Activated CD8-positive, alpha-beta memory T cell treated with anti-CD3 and anti-CD28 coated beads, Interleukin-2, amount 50 U/mL, for 24 hours (primary cell): ENCODE data around the gene MAP4K1.
"Not testable (repeated sequence)": the region's sequence is repeated elsewhere in the genome, so short reads cannot be mapped to it uniquely, and the experiment has no call there.

Experiments
- DNase-seq: peaks from one replicate; pipeline ENCODE4 v3.0.0-alpha.2; 2020; ENCODE audit errors: extremely low read depth

MAP4K1 gene

DNA sequence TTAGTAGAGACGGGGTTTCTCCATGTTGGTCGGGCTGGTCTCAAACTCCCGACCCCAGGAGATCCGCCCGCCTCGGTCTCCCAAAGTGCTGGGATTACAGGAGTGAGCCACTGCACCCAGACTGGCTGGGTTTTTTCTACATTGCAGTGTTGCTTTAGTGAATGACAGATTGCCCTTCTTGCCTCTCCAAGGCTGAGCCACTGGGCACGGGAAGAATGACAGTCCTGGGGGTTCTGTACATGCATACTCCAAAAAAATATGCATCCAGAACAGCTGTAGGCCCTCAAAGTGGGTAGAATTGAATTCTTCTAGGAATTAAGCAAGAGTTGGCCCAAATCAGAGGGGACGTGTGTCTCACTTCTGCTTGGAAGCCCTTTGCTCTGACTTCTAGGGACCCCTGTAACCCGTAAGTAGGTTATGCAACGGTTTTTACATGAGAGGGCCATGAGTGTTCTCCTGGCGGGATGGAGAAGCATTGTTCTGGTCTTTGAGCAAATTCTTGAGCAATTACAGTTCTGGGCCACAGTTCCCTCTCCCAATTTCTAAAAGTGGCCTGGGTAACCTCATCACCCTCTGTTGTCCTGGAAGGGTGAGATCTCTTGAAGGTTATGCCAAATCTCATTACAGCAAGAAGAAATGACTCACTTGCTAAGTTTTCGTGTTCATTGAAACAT, 33.3 kb upstream of the MAP4K1 start:
- no peak for DNase-seq

DNA sequence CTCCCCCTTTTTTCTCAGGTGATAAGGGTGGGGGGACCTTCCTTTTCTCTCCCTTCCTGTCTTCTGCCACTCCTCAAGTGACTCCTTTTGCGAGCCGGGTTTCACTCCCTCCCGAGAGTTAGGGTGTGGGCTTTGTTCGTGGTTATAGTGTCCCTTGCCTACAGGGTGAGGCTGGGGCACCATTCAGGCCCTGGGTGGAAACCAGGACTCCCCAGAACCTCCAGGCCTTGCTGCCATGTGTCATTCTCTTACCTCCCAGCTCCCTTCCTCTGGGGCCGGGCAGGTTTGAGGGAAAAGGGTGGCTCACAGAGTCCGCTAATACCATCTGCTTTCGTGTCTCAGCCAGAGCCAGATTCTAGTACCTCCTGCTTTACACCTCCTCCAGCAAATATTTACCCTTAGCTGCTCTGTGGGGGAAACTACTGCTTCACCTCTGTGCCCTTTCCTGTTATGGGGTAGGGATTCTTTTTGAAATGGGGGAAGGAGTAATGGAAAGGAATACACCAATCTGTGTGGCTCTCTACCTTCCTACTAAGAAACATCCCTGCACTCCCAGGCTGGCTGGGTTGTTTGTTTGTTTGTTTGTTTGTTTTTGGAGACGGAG, 32.5 kb upstream of the MAP4K1 start:
- DNase-seq: no peak

DNA sequence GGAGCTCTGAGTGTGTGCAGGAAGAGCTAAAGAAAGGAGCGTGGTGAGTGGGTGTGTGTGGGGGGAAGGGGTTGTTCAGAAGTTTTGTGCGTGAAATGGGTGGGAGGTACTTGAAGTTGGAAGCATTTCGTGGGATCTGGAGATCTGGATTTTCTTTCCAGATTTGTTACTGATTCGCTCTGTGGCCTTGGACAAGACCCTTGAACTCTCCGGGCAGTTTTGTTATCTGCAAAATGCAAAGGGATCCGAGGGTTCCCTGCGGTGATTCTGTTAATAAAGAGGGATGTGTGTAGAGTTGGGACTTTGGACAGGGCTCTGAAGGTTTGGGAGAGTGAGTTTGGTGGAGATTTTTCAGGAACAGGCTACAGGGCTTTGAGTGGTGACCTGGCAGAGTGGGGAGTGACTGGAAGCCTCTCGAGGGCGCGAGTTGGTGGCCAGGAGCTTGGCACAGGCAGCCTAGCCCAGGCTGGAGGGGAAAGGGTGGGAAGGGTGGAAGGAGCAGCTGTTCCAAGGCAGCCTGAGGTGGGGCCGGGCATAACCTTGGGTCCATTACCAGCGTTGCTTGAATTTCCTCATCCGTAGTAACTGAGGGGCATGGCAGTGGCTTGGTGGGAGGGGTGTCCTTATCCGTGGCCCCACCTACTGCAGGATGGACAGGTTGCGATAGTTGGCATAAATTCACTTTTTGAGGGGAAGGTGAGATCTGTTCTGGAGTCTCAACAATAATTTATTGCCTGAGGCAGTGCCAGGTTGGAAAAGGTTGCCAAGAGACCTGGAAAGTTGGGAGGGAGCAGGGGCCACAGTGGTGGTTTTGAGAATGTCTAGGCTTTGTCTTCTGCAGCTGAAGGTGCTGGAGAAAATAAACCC, 31.8 kb upstream of the MAP4K1 start:
- no peak for DNase-seq

DNA sequence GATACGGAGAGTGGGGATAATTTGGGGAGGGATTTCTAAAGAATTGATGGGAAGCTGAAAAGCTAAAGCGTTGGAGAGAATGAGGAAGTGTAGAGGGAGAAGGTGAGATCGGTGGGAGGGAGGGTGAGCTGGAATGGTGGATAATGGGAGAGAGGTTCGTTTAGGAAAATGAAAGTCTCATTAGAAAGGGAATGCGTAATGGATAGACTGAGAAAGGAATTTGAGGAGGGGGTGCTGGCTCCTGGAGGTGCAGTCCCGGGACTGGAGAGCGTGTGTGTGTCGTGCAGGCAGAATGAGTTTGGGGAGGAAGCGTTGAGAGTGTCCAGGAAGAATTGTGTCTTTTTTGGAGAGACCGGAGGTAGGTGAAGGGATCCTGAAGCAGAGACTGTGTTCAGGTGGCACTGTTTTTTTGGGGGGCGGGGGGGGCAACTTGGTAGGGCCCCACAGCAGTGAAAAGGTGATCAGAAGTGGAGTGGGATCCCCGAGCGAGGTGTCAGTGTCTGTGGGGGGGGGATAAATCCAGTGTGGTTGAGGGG, 31.1 kb upstream of the MAP4K1 start:
- no peak for DNase-seq

DNA sequence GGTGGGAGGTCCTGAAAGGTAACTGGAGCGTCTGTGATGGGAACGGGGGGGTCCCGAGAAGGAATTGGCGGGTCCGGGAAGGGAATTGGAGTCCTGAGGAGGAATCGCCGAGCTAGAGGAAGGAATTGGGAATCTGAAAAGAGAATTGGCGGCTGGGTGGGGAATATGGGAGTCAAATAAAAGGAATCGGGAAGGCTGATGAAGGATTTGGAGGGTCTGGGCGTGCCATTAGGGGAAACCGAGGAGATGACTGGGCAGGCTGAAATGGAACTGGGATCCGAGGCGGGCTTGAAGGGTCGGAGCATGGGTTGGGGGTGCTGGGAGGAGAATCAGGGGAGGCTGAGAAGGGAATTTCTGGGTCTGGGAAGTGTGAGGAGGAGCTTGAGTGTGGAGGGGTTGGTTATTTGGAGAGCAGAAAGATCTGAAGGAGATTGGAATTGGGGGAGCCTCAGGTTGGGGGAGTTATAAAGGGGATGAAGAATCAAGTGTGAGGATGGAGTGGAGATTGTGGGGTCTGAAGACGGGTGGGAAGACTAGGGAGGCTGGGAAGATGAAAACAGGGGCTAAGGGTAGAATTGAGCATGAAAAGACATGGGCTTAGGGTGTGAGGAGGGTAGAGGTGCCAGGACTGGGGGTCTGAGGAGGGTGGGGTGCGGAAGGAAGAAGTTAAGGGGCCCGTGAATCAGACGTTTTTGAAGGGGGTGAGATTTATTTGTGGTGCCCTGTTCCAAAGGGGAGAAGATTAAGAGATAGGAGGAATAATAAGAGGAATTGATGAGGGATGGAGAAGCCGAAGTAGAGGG, 30.4 kb upstream of the MAP4K1 start:
- DNase-seq: no peak

DNA sequence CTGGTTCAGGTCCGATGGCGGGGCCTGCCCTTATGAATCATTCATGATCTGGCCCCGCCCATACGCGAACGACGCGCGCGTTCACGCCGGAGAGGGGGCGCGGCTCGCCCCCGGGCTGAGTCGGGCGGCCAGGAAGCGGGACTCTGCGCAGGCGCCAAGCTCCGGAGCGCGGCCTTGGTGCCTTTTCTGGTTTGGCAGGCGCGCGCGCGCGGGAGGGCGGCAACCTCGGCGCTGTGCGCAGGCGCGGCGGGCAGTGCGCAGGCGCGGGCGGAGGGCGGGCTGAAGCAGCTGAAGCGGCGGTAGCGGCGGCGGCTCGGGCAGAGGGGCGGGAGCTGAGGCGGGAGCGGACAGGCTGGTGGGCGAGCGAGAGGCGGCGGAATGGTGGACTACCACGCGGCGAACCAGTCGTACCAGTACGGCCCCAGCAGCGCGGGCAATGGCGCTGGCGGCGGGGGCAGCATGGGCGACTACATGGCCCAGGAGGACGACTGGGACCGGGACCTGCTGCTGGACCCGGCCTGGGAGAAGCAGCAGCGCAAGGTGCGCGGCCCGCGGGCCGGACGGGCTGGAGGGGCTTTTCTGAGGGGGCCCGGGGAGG, 29.7 kb upstream of the MAP4K1 start, which contains the start of gene ACTN4:
ACTN4 (plus strand) TSS at position 282 of the 598 bp plus-strand sequence; CDS start at position 379, 97 bp downstream.
- DNase-seq: peak; percentile 99

DNA sequence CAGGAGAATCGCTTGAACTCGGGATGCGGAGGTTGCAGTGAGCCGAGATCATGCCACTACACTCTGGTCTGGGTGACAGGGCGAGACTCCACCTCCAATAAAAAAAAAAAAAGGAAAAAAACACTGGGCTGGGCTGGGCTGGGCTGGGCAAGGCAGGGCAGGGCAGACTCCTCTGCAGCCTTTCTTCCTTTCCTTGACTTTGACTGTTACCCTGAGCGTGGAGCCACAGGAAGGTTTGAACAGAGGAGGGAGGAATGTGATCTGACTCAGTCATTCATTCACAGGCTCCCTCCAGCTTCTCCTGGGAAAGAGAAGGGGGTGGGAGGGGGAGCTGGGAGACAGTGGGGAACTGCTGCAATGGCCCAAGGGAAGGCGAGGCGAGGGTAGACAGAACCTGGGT, 27.0 kb upstream of the MAP4K1 start:
- no peak for DNase-seq

DNA sequence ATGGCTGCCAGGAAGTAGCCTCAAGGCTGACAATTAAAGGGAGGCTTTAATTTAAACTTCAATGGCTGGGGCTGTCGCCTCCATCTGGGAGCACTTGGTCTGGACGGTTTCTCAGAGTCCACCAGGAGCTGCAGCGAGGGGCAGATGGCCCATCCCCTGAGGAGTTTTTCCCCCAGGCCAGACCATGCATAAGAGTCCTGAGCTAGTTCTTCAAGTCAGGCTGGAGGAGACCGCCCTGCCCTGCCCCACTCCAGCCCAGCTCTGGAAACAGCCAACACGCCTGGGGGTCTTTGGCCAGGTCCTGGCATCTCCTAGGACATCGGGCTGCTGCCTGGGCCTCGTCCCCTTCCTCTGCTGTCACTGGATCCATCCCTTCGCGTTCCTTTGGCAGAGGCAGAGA, 24.4 kb upstream of the MAP4K1 start:
- no peak for DNase-seq

DNA sequence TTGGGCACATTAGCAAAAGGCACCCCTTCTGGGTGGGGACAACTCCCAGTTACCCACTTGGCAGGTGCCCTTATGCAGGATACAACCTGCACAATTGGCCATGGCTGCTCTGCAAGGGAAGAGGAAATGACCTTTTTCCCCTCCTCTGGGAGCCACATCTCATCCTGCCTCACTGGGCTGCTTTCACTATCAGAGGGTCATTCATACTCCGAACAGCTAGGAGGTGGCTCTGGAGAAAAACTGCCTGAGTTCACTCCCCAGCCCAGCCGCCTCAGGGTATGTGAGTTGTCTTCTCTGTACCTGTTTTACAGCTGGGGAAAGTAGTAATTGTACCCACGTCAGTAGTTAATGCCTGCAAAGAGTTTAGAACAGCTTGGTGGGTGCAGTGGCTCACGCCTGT, 22.6 kb upstream of the MAP4K1 start:
- no peak for DNase-seq

DNA sequence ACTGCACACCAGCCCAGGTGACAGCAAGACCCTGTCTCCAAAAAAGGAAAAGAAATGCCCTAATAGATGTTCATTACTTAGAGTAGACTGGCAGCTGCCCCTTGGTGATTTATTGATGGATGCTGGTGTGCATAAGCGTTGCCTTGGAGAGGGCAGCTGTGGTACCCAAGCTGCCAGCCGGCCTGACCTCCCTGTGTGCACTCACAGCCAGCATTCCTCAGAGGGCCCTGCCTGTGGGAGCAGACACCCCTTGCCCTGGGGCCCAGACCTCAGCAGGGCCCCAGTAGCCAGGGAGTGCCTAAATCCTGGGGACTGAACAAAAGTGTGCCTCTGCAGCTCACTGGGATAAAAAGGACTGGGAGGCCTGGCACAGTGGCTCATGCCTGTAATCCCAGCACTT, 21.9 kb upstream of the MAP4K1 start:
- no peak for DNase-seq

DNA sequence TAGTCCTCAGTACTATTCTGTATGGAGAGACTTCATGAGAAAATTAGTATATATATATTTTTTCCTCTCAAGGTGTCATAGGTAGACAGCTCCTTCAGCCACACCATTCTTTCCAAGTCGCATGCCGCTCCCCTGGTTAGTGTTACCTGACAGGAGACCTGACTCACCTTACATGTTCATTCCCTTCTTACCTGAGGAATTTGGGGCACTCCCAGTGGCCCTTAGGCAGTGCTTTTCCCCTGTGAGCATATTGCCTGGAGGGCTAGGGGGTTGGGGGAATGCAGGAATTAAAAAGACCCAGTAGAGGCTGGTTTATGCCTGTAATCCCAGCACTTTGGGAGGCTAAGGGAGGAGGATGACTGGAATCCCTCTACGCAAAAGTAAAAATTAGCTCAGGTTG, 20.7 kb upstream of the MAP4K1 start:
- no peak for DNase-seq

DNA sequence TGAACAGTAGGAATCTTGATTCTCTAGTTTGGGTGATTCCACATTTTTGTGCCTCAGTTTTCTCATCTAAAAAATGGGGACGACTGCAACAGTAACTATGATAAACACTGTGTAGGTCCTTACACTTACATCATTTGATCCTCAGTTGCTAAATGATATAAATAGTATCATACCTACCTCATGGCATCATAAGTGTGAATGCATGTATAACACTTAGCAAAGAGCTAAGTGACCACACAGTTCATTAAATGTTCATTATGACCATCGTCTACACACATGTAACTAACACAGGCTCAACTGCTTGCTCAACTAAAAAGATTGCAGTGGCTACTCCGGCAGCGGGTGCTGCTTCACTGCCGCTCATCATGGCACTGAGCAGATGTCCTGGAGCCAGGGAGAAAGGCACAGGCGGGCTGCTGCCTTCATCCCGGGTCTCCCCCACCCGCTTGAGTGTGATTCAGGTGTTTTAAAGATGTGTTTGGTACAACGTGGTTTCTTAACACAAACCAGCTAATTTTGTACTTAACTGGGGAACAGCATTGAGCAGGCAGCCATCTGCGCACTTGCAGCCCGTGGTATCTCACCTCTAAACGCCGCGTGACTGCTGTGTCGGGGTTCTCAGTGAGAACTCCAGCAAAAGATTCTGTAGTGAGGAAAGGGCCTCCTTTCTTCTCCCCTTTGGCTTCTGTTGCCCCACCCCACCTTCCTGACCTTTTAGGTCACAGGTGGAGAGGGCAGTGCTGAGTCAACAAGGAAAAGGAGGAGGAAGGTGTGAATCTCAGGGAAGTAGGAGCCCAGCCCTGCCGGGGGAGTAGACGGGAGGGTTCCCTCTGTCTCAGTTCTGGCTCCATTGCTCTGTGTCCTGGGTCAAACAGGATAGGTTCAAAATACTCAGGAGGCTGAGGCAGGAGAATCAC, 18.0 kb upstream of the MAP4K1 start:
- DNase-seq: no peak

DNA sequence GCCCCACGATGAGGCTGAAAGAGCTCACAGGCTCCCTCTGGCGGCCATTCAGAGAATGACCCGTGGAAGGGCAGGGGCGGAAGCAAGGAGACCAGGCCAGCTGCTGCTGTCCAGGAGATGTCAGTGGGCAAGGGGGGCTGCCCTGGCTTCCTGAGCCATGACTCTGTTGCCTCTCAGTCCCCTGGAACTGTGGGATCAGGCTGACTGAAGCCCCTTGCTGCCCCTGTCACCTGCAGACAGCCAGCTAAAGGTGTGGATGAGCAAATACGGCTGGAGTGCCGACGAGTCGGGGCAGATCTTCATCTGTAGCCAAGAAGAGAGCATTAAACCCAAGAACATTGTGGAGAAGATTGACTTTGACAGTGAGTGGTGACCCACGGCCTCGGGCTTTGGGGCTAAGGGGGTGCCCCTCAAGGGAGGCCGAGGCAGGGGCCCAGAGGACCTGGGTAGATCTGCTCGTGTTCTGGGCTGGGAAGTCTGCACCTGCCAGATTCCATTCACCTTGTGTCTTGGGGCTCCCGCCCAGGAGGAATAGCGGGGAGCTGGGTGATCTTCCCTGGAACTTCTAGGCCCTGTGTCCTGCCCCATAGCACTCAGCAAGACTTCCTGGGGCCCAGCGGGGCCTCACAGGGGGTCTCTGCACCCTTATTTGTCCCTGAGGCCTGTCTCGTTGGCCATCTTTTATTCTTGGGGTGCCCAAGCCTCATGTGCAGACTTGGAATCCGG, 17.2 kb upstream of the MAP4K1 start:
- no peak for DNase-seq

DNA sequence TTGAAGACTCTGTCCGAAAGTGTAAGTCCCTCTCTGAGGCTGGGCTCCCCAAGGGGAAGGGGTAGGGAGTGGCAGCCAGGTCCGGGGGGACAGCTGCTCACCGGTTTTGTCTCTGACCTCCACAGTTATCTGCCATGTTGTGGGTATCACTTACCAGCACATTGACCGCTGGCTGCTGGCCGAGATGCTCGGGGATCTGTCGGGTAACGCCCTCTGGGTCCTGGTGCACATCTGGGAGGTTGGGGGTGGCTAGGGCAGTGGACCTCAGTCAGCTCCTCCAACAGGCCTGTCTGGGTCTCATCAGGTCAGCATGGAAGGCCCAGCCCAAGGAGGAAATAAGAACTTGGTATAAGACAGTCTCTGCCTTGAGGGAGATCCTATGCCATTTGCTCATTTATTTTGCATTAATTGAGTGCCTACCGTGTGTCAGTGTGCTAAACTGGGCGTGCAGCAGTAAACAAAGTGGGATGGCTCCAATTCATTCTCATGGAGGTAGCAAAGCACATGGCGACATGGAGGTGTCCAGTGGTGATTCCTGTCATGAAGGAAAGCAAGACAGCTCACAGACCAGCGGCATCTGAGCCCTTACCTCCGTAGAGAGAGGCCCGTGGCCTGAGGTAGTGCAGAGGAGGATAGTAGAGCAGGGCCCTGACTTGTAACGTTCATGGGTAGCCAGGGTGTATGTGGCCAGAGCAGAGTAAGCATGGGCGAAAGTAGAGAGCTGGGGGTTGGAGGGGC, 14.9 kb upstream of the MAP4K1 start:
- no peak for DNase-seq

DNA sequence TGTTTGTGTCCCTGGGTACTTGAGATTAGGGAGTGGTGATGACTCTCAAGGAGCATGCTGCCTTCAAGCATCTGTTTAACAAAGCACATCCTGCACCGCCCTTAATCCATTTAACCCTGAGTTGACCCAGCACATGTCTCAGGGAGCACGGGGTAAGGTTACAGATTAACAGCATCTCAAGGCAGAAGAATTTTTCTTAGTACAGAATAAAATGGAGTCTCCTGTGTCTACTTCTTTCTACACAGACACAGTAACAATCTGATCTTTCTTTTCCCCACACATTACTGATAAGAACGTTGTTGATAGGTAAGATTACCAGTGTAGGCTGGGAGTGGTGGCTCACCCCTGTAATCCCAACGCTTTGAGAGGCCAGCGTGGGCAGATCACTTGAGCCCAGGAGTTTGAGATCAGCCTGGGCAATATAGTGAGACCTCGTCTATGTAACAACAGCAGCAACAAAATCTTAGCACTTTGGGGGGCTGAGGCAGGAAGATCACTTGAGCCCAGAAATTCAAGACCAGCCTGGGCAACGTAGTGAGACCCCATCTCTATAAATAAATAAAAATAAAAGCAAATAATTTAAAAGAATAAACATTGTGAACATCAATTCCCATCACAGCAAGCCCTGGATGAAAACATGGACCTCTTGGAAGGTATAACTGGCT, 14.2 kb upstream of the MAP4K1 start:
- DNase-seq: not testable (repeated sequence)

DNA sequence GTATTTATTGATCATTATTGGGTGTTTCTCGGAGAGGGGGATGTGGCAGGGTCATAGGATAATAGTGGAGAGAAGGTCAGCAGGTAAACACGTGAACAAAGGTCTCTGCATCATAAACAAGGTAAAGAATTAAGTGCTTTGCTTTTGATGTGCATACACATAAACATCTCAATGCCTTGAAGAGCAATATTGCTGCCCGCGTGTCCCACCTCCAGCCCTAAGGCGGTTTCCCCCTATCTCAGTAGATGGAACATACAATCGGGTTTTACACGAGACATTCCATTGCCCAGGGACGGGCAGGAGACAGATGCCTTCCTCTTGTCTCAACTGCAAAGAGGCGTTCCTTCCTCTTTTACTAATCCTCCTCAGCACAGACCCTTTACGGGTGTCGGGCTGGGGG, 13.5 kb upstream of the MAP4K1 start:
- not testable (repeated sequence) for DNase-seq

DNA sequence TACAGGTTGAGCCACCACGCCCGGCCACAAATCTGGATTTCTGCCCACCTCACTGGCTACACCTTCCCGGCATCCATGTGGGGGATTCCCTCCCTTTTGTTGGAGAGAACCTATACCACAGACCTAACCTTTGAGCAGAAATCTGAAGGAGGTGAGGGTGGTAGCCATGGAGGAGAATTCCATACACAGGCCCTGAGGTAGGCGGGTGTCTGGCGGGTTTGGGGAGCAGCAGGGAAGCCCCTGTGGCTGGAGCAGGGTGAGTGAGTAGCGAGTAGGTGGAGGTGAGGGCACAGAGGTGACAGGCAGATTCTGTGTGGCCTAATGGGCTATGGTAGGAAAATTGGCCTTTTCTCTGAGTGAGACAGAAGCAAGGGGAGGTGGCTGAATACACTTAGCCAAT, 11.8 kb upstream of the MAP4K1 start:
- DNase-seq: no peak

DNA sequence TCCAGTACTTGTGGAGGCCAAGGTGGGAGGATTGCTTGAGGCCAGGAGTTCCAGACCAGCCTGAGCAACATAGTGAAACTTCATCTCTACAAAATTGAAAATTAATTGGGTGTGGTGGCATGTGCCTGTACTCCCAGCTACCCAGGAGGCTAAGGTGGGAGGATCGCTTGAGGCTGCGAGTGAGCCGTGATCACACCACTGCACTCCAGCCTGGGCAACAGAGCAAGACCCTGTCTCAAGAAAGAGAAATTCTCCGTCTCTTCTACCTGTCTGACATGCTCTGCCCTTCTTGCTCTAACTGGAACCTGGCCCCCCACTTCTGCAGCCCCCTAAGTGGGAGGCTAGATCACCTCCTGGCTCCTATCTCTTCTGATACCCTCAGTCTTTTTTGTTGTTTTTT, 8.6 kb upstream of the MAP4K1 start:
- DNase-seq: no peak
